GM23338 (cell line): ENCODE measurements around the gene LRBA. TPM values are rescaled to one million over a fixed set of nuclear protein-coding genes. Genes with fewer than 3 reads are reported as not detected.

Experiments used
- ATAC-seq: fragments of 200-7000 bp; cut with Tn5 transposase; 3 replicates; pipeline ENCODE4 v1.9.1; 2020
- DNase-seq: peaks from one replicate; pipeline ENCODE4 v3.0.0-alpha.2; 2015; ENCODE audit warnings: low spot score
- H2AFZ ChIP-seq: fragments of 200-600 bp; sonication (generic); 2 replicates; pipeline ENCODE4 v1.8.0; 2016; ENCODE audit warnings: antibody characterized with exemption, mild to moderate bottlenecking, moderate library complexity
- H3F3A ChIP-seq: fragments of 200-600 bp; sonication (generic); replicated peaks from 2 replicates; pipeline ENCODE4 v1.8.0; 2017; ENCODE audit warnings: antibody characterized with exemption, mixed run types, low read depth
- H3K27ac ChIP-seq: fragments of 200-600 bp; sonication (generic); 2 replicates; pipeline ENCODE4 v1.6.1; 2016; ENCODE audit warnings: low read depth
- H3K27me3 ChIP-seq: fragments of 200-600 bp; sonication (generic); 2 replicates; pipeline ENCODE4 v1.8.0; 2016; ENCODE audit warnings: mild to moderate bottlenecking, mixed run types, moderate library complexity; ENCODE audit not compliant: insufficient read depth
- H3K36me3 ChIP-seq: fragments of 200-600 bp; sonication (generic); 2 replicates; pipeline ENCODE4 v1.8.0; 2016; ENCODE audit warnings: mild to moderate bottlenecking; ENCODE audit not compliant: insufficient read depth
- H3K4me1 ChIP-seq: fragments of 200-600 bp; sonication (generic); 2 replicates; pipeline ENCODE4 v1.8.0; 2016; ENCODE audit warnings: mild to moderate bottlenecking, moderate library complexity; ENCODE audit not compliant: insufficient read depth
- H3K4me2 ChIP-seq: fragments of 200-600 bp; sonication (generic); 2 replicates; pipeline ENCODE4 v1.7.1; 2017; ENCODE audit warnings: mixed run types
- H3K4me3 ChIP-seq: fragments of 200-600 bp; sonication (generic); 2 replicates; pipeline ENCODE4 v1.6.1; 2016; ENCODE audit warnings: mixed run types
- H3K79me2 ChIP-seq: fragments of 200-600 bp; sonication (generic); replicated peaks from 2 replicates; pipeline ENCODE4 v1.8.0; 2017; ENCODE audit warnings: mild to moderate bottlenecking; ENCODE audit not compliant: insufficient read depth
- H3K9me2 ChIP-seq: fragments of 200-600 bp; sonication (generic); 2 replicates; pipeline ENCODE4 v1.8.0; 2017; ENCODE audit not compliant: insufficient read depth
- H4K20me1 ChIP-seq: fragments of 200-600 bp; sonication (generic); replicated peaks from 2 replicates; pipeline ENCODE4 v1.8.0; 2017; ENCODE audit warnings: mild to moderate bottlenecking; ENCODE audit not compliant: insufficient read depth
- H3K27ac Mint-ChIP-seq: 2 replicates; pipeline ENCODE4 v1.8.0; 2020; ENCODE audit warnings: inconsistent platforms, mild to moderate bottlenecking, moderate library complexity, mixed read lengths
- H3K27me3 Mint-ChIP-seq: 3 replicates; pipeline ENCODE4 v1.8.0; 2022; ENCODE audit warnings: low read depth, mild to moderate bottlenecking, moderate library complexity, mixed read lengths, inconsistent platforms; ENCODE audit not compliant: insufficient read depth, poor library complexity
- H3K36me3 Mint-ChIP-seq: 3 replicates; pipeline ENCODE4 v1.8.0; 2021; ENCODE audit warnings: low read depth, mild to moderate bottlenecking, inconsistent platforms, moderate library complexity, mixed read lengths
- H3K4me1 Mint-ChIP-seq: 3 replicates; pipeline ENCODE4 v1.8.0; 2020; ENCODE audit warnings: mild to moderate bottlenecking, inconsistent platforms, mixed read lengths
- H3K4me3 Mint-ChIP-seq: 3 replicates; pipeline ENCODE4 v1.8.0; 2021; ENCODE audit warnings: moderate library complexity, mild to moderate bottlenecking, inconsistent platforms, mixed read lengths
- H3K9me3 Mint-ChIP-seq: 3 replicates; pipeline ENCODE4 v1.8.0; 2020; ENCODE audit warnings: moderate library complexity, mild to moderate bottlenecking, inconsistent platforms, mixed read lengths
- CREB1 ChIP-seq: fragments of 250-450 bp; sonication (Bioruptor Pico); IDR thresholded peaks from 2 replicates; pipeline ENCODE4 v1.5.0; 2020; ENCODE audit warnings: low read depth, mild to moderate bottlenecking, moderate library complexity
- CTCF ChIP-seq, 2 experiments: fragments of 200-600 bp in 1 of 2; sonication (generic) in 1 of 2; conservative IDR thresholded peaks; 2 replicates each; pipeline versions ENCODE4 v1.5.1 to v1.6.1; 2016 to 2017; ENCODE audit warnings: antibody characterized with exemption in 2 of 2, low read depth in 2 of 2, mild to moderate bottlenecking in 2 of 2, moderate library complexity in 1 of 2
- ETS1 ChIP-seq: IDR thresholded peaks from 2 replicates; pipeline ENCODE4 v1.6.1; 2016; ENCODE audit warnings: antibody characterized with exemption
- EZH2 ChIP-seq: fragments of 200-600 bp; sonication (generic); IDR thresholded peaks from one replicate; pipeline ENCODE4 v1.8.0; 2017; ENCODE audit warnings: antibody characterized with exemption, mild to moderate bottlenecking, low read depth; ENCODE audit not compliant: unreplicated experiment
- EZH2phosphoT487 ChIP-seq: fragments of 200-600 bp; sonication (generic); IDR thresholded peaks from one replicate; pipeline ENCODE4 v1.8.1; 2018; ENCODE audit warnings: antibody characterized with exemption; ENCODE audit not compliant: unreplicated experiment
- JUNB ChIP-seq: IDR thresholded peaks from one replicate; pipeline ENCODE4 v1.6.1; 2016; ENCODE audit warnings: antibody characterized with exemption; ENCODE audit not compliant: unreplicated experiment
- NANOG ChIP-seq: IDR thresholded peaks from 2 replicates; pipeline ENCODE4 v1.6.1; 2016; ENCODE audit warnings: antibody characterized with exemption, borderline replicate concordance
- POLR2AphosphoS5 ChIP-seq: IDR thresholded peaks from 2 replicates; pipeline ENCODE4 v1.6.1; 2016; ENCODE audit warnings: antibody characterized with exemption, low read depth
- REST ChIP-seq: IDR thresholded peaks from one replicate; pipeline ENCODE4 v1.6.1; 2018; ENCODE audit warnings: antibody characterized with exemption; ENCODE audit not compliant: unreplicated experiment
- STAT1 ChIP-seq: IDR thresholded peaks from one replicate; pipeline ENCODE4 v1.6.1; 2016; ENCODE audit warnings: antibody characterized with exemption; ENCODE audit not compliant: unreplicated experiment
- ZNF114 ChIP-seq: fragments of 250-450 bp; sonication (Bioruptor Pico); IDR thresholded peaks from 2 replicates; pipeline ENCODE4 v1.5.0; 2020; ENCODE audit warnings: mild to moderate bottlenecking, moderate library complexity
- ZNF331 ChIP-seq: fragments of 250-450 bp; sonication (Bioruptor Pico); IDR thresholded peaks from 2 replicates; pipeline ENCODE4 v1.5.0; 2020; ENCODE audit warnings: low read depth, mild to moderate bottlenecking, moderate library complexity
- polyA plus RNA-seq: library from polyadenylated mRNA; unstranded; fragments of >200 nt; fragmentation: Nextera tagmentation; extraction: Ambion mirVana; gene quantifications from 2 replicates; pipeline ENCODE4 v1.2.1, GENCODE V29; 2016
- total RNA-seq: library from RNA; depleted of rRNA; stranded (reverse); fragments of >200 nt; shearing (Covaris generic); gene quantifications from 2 replicates; pipeline ENCODE4 v1.2.3, GENCODE V29; 2014
- TF ChIP-seq, protein P1 (sequence below): fragments of 250-450 bp; sonication (Bioruptor Pico); IDR thresholded peaks from 2 replicates; pipeline ENCODE4 v1.5.0; 2020; ENCODE audit warnings: mild to moderate bottlenecking, moderate library complexity

Gene LRBA
- total and polyA plus RNA-seq, 2 experiments from 2014 or later: 23.3 to 126 TPM

GRCh38 chr4:150369434-150370380 lies 645.4 kb downstream of the LRBA start:
- H3K27me3 Mint-ChIP-seq: peaks cover 28% of the 10 kb centered on the region
- Histone ChIP-seq H3K9me2 (no peaks in the 10 kb centered on the region), H3K27me3 (peaks cover 32% of the 10 kb centered on the region), H3K4me2 (no peak overlapping the region), H3K4me1 (peaks cover 21% of the 10 kb centered on the region), H3K79me2 (no peaks in the 10 kb centered on the region), H3F3A (no peaks in the 10 kb centered on the region), H2AFZ (no peak overlapping the region), H3K36me3 (no peaks in the 10 kb centered on the region), H4K20me1 (no peaks in the 10 kb centered on the region), H3K27ac (no peak overlapping the region), H3K4me3 (no peak overlapping the region)
- no peak for DNase-seq
- H3K4me1 Mint-ChIP-seq: peaks cover 15% of the 10 kb centered on the region
- H3K9me3 Mint-ChIP-seq: no peaks in the 10 kb centered on the region
- no peak for ATAC-seq
- H3K36me3 Mint-ChIP-seq: no peaks in the 10 kb centered on the region
- H3K4me3 Mint-ChIP-seq: no peak overlapping the region
- TF ChIP-seq ZNF331 (CRISPR knock-in tag): no peak
- TF ChIP-seq CTCF (conservative IDR thresholded peaks at IDR 0.05; ENCODE audit: low read depth in 2 of 2): no peak
- TF ChIP-seq EZH2: no peak
- no peak for TF ChIP-seq JUNB
- no peak for TF ChIP-seq CREB1
- no peak for TF ChIP-seq ZNF114 (CRISPR knock-in tag)
- no peak for TF ChIP-seq POLR2AphosphoS5
- no peak for TF ChIP-seq STAT1
- TF ChIP-seq NANOG: no peak
- no peak for TF ChIP-seq ETS1
- TF ChIP-seq, protein P1, sequence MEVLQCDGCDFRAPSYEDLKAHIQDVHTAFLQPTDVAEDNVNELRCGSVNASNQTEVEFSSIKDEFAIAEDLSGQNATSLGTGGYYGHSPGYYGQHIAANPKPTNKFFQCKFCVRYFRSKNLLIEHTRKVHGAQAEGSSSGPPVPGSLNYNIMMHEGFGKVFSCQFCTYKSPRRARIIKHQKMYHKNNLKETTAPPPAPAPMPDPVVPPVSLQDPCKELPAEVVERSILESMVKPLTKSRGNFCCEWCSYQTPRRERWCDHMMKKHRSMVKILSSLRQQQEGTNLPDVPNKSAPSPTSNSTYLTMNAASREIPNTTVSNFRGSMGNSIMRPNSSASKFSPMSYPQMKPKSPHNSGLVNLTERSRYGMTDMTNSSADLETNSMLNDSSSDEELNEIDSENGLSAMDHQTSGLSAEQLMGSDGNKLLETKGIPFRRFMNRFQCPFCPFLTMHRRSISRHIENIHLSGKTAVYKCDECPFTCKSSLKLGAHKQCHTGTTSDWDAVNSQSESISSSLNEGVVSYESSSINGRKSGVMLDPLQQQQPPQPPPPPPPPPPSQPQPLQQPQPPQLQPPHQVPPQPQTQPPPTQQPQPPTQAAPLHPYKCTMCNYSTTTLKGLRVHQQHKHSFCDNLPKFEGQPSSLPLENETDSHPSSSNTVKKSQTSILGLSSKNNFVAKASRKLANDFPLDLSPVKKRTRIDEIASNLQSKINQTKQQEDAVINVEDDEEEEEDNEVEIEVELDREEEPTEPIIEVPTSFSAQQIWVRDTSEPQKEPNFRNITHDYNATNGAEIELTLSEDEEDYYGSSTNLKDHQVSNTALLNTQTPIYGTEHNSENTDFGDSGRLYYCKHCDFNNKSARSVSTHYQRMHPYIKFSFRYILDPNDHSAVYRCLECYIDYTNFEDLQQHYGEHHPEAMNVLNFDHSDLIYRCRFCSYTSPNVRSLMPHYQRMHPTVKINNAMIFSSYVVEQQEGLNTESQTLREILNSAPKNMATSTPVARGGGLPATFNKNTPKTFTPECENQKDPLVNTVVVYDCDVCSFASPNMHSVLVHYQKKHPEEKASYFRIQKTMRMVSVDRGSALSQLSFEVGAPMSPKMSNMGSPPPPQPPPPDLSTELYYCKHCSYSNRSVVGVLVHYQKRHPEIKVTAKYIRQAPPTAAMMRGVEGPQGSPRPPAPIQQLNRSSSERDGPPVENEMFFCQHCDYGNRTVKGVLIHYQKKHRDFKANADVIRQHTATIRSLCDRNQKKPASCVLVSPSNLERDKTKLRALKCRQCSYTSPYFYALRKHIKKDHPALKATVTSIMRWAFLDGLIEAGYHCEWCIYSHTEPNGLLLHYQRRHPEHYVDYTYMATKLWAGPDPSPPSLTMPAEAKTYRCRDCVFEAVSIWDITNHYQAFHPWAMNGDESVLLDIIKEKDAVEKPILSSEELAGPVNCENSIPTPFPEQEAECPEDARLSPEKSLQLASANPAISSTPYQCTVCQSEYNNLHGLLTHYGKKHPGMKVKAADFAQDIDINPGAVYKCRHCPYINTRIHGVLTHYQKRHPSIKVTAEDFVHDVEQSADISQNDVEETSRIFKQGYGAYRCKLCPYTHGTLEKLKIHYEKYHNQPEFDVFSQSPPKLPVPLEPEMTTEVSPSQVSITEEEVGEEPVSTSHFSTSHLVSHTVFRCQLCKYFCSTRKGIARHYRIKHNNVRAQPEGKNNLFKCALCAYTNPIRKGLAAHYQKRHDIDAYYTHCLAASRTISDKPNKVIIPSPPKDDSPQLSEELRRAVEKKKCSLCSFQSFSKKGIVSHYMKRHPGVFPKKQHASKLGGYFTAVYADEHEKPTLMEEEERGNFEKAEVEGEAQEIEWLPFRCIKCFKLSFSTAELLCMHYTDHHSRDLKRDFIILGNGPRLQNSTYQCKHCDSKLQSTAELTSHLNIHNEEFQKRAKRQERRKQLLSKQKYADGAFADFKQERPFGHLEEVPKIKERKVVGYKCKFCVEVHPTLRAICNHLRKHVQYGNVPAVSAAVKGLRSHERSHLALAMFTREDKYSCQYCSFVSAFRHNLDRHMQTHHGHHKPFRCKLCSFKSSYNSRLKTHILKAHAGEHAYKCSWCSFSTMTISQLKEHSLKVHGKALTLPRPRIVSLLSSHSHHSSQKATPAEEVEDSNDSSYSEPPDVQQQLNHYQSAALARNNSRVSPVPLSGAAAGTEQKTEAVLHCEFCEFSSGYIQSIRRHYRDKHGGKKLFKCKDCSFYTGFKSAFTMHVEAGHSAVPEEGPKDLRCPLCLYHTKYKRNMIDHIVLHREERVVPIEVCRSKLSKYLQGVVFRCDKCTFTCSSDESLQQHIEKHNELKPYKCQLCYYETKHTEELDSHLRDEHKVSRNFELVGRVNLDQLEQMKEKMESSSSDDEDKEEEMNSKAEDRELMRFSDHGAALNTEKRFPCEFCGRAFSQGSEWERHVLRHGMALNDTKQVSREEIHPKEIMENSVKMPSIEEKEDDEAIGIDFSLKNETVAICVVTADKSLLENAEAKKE (CRISPR knock-in tag): no peak
- TF ChIP-seq REST: no peak
- no peak for TF ChIP-seq EZH2phosphoT487
- no peak overlapping the region for H3K27ac Mint-ChIP-seq
